GM21825 (cell line): ENCODE measurements around the gene SYNPO.

Experiments used
- ATAC-seq: cut with Tn5 transposase; IDR thresholded peaks from one replicate; pipeline ENCODE4 v1.9.1; 2021; ENCODE audit warnings: mild to moderate bottlenecking, moderate library complexity; ENCODE audit not compliant: unreplicated experiment

Gene SYNPO

DNA sequence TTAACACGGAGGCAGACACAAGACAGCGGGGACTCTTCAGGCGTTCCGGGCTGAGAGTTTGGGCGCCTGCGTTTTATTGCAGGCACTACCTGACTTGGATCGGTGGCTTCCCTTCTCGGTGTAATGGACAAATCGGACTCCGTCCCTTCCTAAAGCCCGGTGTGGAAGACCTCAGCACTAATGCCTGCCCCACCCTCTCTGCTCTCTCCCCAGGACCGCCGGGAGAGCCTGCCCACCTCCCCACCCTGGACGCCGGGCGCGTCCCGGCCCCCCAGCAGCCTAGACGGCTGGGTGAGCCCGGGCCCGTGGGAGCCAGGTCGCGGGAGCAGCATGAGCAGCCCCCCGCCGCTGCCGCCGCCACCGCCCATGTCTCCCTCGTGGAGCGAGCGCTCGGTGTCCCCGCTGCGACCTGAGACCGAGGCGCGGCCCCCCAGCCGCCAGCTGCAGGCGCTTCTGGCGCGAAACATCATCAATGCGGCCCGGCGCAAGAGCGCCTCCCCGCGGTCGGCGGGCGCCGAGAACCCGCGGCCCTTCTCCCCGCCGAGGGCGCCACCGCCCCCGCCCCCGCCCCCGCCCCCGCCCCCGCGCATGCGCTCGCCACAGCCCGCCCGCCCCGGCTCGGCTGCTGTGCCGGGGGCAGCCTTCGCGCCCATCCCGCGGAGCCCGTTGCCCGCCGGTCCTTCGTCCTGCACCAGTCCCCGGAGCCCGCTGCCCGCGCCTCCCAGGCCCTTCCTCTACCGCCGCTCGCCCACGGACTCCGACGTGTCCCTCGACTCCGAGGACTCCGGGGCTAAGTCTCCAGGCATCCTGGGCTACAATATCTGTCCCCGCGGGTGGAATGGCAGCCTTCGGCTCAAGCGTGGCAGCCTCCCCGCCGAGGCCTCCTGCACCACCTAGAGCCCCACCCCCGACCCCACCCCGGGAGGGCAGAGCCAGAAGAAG lies 16.0 kb downstream of the SYNPO start:
- peak; percentile 72 for ATAC-seq

- ATAC-seq = no peak
Observed at GRCh38 chr5:150658121-150658520, 17.7 kb downstream of the SYNPO start.

GRCh38 chr5:150658699-150659265 lies 18.3 kb downstream of the SYNPO start:
- no peak for ATAC-seq

DNA sequence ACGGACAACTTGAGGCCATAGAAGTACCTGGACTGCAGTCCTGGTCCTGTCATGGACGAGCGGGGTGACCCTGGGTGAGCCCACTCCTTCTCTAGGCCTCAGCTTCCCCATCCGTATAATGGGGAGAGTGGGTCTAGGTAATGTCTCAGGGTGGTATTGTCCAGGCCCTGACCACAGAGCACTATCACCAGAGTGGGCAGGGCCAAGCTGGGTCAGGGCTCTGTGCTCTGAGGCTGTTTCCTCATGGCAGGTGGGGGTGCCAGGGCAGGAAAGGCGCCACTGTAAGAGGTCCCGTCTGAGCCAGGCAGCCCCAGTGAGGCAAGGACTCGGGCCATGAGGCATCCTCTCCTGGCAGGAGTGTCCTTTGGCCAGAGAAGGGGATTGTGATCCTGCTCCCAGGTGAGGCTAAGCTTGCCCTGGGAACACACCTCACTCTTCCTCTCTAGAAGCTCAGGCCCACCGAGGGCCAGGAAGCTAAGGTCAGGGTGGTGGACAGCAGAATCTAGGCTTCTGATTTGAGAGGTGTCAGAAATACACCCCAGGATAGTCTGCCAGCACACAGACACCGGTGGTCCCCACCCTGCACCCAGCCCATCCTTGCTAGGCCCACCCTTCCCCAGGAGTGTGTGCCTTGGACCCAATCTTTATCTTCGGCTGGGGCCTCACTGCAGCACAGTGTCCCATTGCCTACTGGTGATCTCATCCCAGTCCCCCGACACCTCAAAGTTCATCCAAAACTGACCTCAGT lies 19.1 kb downstream of the SYNPO start:
- no peak for ATAC-seq

- no peak for ATAC-seq
Observed at GRCh38 chr5:150660108-150660831, 19.8 kb downstream of the SYNPO start.

DNA sequence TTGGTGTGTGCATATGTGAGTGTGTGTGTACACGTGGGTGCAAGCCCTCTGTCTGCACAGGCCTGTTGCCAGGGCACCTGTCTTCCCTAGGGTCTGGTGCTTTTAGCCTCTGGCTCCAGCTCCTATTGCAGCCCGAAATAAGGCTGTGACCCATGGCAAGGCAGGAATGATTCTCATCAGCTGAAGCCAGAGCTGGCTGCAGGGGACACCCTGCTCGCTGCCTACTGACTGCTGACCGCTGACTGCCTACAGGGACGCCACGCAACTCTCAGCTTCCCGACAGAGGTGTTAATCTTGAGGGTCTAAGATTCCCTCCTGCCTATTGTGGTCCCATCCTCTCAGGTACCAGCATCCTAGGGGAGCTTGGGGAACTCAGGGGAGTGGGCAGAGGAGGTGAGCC lies 20.6 kb downstream of the SYNPO start, which contains the start of gene MYOZ3:
TSS of gene MYOZ3 (plus strand) at position 166 of the 400 bp plus-strand sequence. CDS start 1,691 bp downstream, outside the sequence.
- no peak for ATAC-seq

DNA sequence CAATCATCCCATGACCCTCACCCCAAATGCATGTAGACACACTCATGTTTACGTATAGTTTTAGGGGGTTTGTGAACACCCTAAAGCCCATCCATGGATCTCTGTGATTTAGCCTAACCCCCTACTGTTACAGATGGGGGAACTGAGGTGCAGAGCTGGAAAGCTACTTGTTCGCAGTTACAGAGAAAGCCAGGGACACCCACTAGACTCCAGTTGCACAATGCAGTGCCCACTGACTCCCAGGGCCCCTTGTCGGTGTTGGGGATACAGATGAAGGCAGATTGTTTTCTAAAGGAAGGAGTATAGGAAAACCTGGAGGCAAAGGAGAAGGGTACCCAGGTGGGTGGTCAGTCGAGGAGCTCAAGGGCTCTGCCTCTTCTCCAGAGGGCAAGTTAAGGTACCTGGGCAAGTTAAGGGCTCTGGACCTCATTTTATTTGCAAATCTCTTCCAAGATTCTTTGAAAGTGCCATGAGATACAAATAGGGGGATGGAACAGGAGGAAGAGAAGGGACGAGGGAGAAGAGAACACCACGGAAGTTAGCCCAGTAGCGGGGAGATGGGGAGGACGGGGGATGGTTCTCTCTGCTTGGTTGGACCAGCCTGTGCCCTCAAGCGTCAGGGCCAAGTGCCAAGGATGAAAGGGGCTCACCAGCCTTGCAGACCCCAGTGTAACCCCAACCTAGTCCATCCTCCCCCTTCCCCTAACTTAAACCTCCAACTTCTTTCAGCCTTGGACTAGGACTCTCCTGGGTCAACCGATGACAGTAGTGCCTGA lies 21.5 kb downstream of the SYNPO start:
- no peak for ATAC-seq

GRCh38 chr5:150662731-150663516 lies 22.5 kb downstream of the SYNPO start:
- no peak for ATAC-seq

- ATAC-seq = no peak
Observed at GRCh38 chr5:150663936-150664335, 23.5 kb downstream of the SYNPO start.

- no peak for ATAC-seq
Observed at GRCh38 chr5:150665044-150665443, 24.6 kb downstream of the SYNPO start.

DNA sequence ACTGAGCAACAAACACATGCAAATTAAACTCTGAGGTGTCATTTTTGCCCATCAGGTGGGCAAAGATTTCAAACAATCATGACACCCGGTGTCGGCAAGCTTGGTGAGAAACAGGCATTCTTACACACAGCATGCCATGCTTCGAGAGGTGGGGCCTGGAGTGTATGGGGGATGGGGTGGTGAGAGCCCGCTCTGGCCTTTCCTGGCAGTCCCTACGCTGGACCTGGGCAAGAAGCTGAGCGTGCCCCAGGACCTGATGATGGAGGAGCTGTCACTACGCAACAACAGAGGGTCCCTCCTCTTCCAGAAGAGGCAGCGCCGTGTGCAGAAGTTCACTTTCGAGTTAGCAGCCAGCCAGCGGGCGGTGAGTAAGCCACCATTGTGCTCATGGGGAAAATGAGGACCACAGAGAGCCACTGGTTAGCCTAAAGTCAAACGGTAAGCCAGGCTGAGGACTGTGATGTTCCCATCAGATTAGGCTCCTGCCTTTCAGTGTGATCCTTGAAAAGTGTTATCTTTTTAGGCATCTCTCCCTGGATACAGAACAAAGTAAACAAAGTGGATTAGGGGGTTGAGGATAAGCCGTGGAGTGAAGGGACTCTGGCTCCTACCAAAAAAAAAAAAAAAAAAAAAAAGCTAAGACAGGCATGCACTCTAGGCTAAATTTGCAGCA lies 30.0 kb downstream of the SYNPO start:
- no peak for ATAC-seq

- no peak for ATAC-seq
Observed at GRCh38 chr5:150670948-150671310, 30.5 kb downstream of the SYNPO start.

DNA sequence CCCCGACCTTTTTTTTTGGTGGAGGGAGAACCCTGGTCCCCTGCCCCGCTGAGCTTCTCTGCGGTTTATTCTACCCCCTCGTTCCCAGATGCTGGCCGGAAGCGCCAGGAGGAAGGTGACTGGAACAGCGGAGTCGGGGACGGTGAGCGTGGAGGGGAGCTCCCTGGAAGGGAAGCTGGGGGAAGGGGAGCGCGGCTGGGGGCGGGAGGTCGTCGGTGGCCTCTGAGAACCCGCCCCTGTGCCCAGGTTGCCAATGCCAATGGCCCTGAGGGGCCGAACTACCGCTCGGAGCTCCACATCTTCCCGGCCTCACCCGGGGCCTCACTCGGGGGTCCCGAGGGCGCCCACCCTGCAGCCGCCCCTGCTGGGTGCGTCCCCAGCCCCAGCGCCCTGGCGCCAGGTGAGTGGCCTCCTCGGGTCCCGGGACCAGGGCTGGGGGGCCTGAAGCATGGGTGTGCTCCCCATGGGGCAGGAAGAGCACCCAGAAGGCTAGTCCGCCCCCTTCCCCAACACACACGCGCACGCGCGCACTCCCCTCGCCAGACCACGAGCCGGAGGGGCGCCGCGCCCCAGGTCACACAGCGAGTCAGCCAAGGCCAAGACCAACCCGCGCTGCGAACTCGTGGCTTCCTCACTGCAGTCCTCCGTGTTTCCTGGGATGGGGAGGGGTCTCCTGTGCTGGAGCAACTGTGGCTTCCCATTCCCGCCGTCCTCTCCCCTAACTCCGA lies 31.2 kb downstream of the SYNPO start:
- no peak for ATAC-seq

GRCh38 chr5:150672237-150672883 lies 31.9 kb downstream of the SYNPO start:
- no peak for ATAC-seq

DNA sequence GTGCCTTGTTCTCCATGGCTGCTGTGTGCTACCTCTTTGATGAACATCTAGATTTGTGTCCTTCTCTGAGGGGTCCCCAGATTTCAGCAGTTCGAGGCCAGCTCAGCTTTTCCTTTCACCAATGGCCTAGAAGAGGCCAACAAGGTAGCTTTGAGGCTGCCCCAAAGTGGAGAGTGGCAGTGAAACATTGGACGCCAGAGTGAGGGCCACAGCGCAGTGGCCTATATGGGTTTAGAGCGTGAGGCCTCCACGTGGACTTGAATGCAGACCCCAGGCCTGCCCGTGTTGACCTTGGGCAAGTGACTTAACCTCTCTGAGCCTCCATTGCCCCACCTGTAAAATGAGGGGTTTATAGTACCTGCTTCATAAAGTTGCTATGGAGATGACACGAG lies 32.4 kb downstream of the SYNPO start:
- no peak for ATAC-seq

GRCh38 chr5:150674341-150674821 lies 33.9 kb downstream of the SYNPO start:
- ATAC-seq = no peak

DNA sequence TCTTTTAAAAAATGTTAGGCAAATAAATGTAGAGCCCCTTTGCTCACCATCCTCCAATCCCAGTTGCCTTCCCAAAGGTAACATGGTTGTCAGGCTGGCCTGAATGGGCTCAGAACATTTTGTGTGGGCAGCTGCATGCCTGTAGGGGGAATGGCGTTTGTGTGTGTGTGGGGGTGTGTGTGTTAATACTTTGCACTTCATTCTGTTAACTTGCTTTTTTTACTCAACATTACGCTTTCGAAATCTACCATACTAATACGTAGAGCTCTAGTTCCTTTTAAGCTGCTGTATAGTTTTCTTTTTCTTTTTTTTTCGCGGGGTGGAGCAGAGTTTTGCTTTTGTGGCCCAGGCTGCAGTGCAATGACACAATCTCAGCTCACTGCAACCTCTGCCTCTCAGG lies 34.6 kb downstream of the SYNPO start:
- no peak for ATAC-seq

DNA sequence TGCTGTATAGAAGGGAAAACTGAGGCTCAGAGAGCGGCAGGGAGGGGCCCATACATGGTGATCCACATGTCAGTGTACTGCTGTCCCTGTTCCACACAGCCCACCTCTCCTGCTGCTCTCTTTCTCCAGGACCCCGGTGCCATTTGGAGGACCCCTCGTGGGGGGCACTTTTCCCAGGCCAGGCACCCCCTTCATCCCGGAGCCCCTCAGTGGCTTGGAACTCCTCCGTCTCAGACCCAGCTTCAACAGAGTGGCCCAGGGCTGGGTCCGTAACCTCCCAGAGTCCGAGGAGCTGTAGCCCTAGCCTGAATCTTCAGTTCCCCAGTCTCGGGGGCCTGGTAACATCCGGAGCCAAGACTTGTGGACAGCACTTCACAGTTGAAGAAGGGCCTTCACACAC lies 36.1 kb downstream of the SYNPO start:
- no peak for ATAC-seq
